Measurements from ENCODE around the gene KNL1. TPM values are rescaled to one million over a fixed set of nuclear protein-coding genes. Genes with fewer than 3 reads are reported as not detected.

KNL1 gene, protein sequence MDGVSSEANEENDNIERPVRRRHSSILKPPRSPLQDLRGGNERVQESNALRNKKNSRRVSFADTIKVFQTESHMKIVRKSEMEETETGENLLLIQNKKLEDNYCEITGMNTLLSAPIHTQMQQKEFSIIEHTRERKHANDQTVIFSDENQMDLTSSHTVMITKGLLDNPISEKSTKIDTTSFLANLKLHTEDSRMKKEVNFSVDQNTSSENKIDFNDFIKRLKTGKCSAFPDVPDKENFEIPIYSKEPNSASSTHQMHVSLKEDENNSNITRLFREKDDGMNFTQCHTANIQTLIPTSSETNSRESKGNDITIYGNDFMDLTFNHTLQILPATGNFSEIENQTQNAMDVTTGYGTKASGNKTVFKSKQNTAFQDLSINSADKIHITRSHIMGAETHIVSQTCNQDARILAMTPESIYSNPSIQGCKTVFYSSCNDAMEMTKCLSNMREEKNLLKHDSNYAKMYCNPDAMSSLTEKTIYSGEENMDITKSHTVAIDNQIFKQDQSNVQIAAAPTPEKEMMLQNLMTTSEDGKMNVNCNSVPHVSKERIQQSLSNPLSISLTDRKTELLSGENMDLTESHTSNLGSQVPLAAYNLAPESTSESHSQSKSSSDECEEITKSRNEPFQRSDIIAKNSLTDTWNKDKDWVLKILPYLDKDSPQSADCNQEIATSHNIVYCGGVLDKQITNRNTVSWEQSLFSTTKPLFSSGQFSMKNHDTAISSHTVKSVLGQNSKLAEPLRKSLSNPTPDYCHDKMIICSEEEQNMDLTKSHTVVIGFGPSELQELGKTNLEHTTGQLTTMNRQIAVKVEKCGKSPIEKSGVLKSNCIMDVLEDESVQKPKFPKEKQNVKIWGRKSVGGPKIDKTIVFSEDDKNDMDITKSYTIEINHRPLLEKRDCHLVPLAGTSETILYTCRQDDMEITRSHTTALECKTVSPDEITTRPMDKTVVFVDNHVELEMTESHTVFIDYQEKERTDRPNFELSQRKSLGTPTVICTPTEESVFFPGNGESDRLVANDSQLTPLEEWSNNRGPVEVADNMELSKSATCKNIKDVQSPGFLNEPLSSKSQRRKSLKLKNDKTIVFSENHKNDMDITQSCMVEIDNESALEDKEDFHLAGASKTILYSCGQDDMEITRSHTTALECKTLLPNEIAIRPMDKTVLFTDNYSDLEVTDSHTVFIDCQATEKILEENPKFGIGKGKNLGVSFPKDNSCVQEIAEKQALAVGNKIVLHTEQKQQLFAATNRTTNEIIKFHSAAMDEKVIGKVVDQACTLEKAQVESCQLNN (N-terminal part only)
- total RNA-seq, result 1 to 10 TPM in 1 of 2 donors, under 1 TPM in 1; 0.77 to 4.6 TPM
- total RNA-seq, result 4.8 to 10.2 reads per million in 2 donors

DNA sequence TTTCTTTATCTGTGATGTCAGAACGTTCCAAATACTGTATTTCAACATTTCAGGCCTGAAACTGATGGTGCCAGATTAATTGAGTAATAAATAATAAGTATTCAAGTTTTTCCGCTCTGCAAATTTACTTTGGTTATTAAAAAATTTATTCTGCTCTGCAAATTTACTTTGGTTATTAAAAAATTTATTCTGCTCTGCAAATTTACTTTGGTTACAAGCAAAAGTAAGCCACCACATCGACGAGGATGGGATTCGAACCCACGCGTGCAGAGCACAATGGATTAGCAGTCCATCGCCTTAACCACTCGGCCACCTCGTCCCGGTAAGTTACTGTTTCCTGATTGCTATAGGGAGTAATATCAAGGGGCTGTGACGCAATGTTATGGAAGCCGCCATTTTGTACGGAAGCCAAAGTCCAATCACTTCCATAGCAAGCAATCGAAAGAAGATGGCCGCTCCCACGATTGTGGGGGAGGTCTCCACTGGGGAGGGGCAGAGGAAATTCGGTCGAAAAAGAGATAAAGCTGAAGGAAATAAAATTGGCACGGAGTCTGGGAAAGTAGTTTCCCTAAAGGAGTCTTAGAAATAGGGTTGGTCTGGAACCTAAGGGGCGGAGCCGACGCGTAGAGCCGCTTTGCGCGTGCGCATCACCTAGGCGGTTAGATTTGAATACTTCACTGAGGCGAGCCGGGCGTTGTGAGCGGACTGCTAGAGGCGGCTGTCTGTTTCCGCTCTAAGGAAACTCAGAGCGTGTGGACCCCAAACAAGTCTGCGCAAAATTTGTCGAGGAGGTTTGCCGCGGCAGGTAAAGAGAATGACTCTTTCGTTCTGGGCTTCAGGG is at the start of gene KNL1:
Gene KNL1, plus strand, starts transcription at position 662 of the 841 bp plus-strand sequence. CDS start 8,683 bp downstream, outside the sequence.
- ATAC-seq, result peak; percentile 82
- Mint-ChIP-seq H3K4me3 (peak within 1 kb of the TSS; percentile 97), H3K27ac (peak within 1 kb of the TSS; percentile 99), H3K4me1 (peaks cover 25% of the 10 kb centered on the region), H3K27me3 (peaks cover 6% of the 10 kb centered on the region), H3K36me3 (ENCODE audit: low read depth) (peaks cover 3% of the 10 kb centered on the region)
- DNase-seq, result peak; percentile 77 to 80 (median 77)
- H3K9me3 ChIP-seq (ENCODE audit: control insufficient read depth, low read length, poor library complexity, severe bottlenecking), result no peaks in the 10 kb centered on the region

DNA sequence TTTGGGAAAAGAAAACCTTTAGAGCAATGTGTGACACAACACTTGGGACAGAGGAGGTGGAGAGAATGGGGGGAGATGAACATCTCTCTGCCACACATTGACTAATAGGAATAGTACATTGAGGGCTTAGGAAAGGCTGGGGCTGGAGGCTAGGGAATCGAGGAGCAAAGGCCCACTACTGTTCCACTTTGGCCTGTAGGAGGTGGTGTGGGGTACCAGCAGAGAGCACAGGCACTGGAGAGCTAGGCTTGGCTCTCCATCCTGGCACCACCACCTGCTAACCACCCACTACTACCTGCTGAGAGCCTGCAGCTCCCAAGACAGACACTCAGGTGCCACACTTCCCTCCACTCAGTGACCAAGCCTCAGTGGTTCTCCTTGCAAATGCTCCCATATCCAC is 48.6 kb upstream of the KNL1 start:
- ATAC-seq (no peak), DNase-seq (no peak)
- Mint-ChIP-seq H3K27ac (peak overlapping the region; percentile 49), H3K36me3 (ENCODE audit: low read depth) (peaks cover 12% of the 10 kb centered on the region), H3K27me3 (no peaks in the 10 kb centered on the region), H3K4me3 (no peak overlapping the region), H3K4me1 (peaks cover 10% of the 10 kb centered on the region)
- no peaks in the 10 kb centered on the region for H3K9me3 ChIP-seq (ENCODE audit: control insufficient read depth, low read length, poor library complexity, severe bottlenecking)

DNA sequence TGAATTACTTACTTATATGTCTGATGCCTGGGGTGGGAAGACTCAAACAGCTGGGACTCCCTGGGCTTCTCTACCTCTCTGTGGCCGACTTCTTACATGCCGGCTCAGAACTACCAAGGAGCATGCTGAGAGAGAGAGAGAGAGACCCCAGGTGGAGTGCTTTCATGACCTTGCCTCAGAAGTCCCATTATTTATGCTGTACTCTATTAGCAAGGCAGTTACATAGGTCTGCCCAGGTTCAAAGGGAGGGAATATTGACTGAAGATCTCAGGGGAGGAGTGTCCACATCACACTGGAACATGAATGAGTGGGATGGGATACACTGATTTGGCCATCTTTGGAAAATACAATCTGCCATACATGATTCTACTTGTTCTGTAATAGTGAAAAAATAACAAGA is 45.4 kb upstream of the KNL1 start:
- Mint-ChIP-seq H3K27me3 (no peaks in the 10 kb centered on the region), H3K36me3 (ENCODE audit: low read depth) (peaks cover 12% of the 10 kb centered on the region), H3K4me1 (peaks cover 12% of the 10 kb centered on the region), H3K4me3 (no peak overlapping the region), H3K27ac (no peak overlapping the region)
- DNase-seq, result no peak
- no peaks in the 10 kb centered on the region for H3K9me3 ChIP-seq (ENCODE audit: control insufficient read depth, low read length, poor library complexity, severe bottlenecking)
- ATAC-seq, result no peak

DNA sequence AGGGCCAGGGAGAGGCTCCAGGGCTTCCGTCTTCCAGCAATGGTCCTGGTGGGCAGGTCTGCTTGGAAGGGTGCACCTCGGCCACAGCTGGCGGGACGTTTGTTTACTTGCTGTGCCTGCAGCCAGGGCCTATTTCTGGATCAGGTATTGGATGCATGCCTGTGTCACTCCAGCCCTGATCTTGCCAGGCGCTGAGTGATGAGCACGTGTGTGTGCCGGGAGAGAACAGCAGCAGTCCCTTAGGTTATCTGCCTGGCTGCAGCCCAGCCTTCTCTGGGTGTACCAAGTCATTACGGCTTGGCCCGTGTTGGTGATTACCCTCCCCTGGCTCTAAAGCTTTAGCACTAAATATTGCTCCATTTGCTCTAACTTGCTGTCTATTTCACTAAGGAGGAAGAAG is 44.2 kb upstream of the KNL1 start:
- H3K9me3 ChIP-seq (ENCODE audit: control insufficient read depth, low read length, poor library complexity, severe bottlenecking), result no peaks in the 10 kb centered on the region
- H3K4me3 Mint-ChIP-seq, result no peak overlapping the region
- H3K36me3 Mint-ChIP-seq (ENCODE audit: low read depth), result peaks cover 12% of the 10 kb centered on the region
- no peak for ATAC-seq
- H3K4me1 Mint-ChIP-seq, result peaks cover 12% of the 10 kb centered on the region
- no peaks in the 10 kb centered on the region for H3K27me3 Mint-ChIP-seq
- H3K27ac Mint-ChIP-seq, result peak overlapping the region; percentile 11
- DNase-seq, result no peak

DNA sequence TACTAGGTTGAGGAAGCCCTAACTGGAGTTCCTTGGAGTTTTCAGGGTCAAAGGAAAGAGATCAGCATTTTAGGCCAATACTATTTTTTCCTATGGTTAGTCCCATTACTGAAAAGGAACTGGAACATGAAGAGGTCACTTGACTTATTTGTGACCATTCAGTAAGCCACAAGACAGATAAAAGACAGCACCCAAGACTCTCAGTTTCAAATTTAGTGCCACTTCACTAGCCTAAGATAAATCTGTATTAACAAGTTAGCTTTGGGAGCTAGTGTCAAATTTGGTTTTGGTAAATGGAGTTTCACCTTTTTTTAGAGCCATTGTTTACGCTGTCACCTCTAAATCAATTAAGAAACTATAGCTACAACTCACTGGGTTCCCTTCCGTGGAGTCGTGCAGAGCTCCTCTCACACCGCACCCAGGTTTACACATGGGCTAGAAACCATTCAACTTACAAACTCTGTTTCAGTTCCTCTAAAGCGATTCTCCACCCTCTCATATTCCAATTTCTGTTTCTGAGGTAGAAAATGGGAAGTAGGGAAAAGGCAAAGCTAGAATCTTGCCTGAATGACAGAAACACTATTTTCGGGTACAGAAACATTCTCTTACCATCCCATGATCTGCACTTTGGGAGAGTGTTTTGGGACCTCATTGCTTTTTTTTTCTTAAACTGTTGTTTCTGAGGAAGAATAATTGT is 43.6 kb upstream of the KNL1 start:
- no peak for ATAC-seq
- Mint-ChIP-seq H3K27me3 (no peaks in the 10 kb centered on the region), H3K4me1 (peaks cover 12% of the 10 kb centered on the region), H3K36me3 (ENCODE audit: low read depth) (peaks cover 9% of the 10 kb centered on the region), H3K4me3 (no peak overlapping the region), H3K27ac (no peak overlapping the region)
- no peaks in the 10 kb centered on the region for H3K9me3 ChIP-seq (ENCODE audit: control insufficient read depth, low read length, poor library complexity, severe bottlenecking)
- no peak for DNase-seq

DNA sequence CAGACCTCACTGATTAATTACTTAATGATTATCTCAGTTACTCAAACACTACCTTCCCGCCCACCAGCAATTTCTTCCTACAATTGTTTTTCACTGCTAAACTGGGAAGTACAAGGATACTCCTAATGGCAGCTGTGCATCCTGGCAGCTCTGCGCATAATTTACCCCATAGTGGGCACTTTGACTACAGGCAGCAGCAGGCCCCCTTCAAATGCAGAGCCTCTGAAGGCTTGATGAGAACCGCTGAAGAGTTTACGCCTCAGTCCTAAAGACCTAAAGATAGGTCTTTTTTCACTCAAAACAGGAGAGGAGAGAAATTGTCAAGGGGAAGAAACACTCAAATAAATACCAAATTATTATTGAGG is 39.9 kb upstream of the KNL1 start:
- DNase-seq (no peak), ATAC-seq (no peak)
- H3K36me3 Mint-ChIP-seq (ENCODE audit: low read depth), result peaks cover 5% of the 10 kb centered on the region
- no peaks in the 10 kb centered on the region for H3K9me3 ChIP-seq (ENCODE audit: control insufficient read depth, low read length, poor library complexity, severe bottlenecking)
- H3K4me1 Mint-ChIP-seq, result peaks cover 7% of the 10 kb centered on the region
- H3K27ac Mint-ChIP-seq, result no peak overlapping the region
- H3K4me3 Mint-ChIP-seq, result no peak overlapping the region
- H3K27me3 Mint-ChIP-seq, result no peaks in the 10 kb centered on the region

DNA sequence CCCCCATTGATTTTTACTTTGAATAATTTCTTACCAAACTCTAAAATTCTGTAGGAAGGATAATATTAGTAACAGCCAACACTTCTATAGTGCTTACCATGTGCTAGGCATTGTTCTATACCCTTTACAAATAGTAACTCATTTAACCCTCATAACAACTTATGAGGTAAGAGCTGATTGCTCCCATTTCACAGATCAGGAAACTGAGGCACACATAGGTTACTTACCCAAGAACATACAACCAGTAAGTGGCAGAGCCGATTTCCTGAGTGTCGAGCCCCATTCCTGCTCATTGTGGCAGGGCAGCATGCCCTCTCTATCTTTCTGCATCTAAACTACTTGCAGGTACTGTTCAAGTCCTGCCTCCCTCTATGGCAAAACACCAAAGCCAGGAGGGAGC is 38.2 kb upstream of the KNL1 start:
- peaks cover 19% of the 10 kb centered on the region for H3K4me1 Mint-ChIP-seq
- H3K9me3 ChIP-seq (ENCODE audit: control insufficient read depth, low read length, poor library complexity, severe bottlenecking), result no peaks in the 10 kb centered on the region
- ATAC-seq (no peak), DNase-seq (no peak)
- no peak overlapping the region for H3K27ac Mint-ChIP-seq
- H3K36me3 Mint-ChIP-seq (ENCODE audit: low read depth), result peaks cover 2% of the 10 kb centered on the region
- no peaks in the 10 kb centered on the region for H3K27me3 Mint-ChIP-seq
- H3K4me3 Mint-ChIP-seq, result no peak overlapping the region

DNA sequence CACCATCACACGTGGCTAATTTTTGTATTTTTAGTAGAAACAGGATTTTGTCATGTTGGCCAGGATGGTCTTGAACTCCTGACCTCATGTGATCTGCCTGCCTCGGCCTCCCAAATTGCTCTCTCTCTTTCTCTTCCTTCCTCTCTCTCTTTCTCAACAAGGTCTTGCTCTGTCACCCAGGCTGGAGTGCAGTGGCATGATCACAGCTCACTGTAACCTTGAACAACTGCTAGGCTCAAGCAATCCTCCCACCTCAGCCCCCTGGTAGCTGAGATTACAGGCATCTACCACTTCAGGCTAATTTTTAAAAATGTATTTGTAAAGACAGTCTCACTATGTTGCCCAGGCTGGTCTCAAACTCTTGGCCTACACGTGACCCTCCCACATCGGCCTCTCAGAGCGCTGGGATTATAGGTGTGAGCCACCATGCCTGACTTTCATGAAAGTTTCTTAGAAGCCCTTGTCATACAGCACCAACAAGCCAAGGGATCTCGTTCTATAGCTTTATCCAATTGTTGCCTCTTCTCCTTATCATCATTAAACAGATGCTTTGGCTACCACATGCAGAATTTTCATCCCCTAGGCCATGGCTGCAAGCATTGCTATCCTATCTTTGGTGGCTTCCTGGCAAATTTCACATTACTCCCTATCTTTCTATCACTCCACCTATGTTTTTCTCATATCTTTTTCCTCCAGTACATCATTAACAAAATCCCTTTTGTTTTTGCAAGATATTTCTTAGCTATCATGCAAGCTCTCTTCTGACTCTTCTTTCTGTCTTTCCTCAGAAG is 34.9 kb upstream of the KNL1 start:
- Mint-ChIP-seq H3K4me3 (peak overlapping the region; percentile 36), H3K27ac (peak overlapping the region; percentile 54), H3K27me3 (no peaks in the 10 kb centered on the region), H3K4me1 (peaks cover 27% of the 10 kb centered on the region), H3K36me3 (ENCODE audit: low read depth) (peaks cover 2% of the 10 kb centered on the region)
- no peak for ATAC-seq
- H3K9me3 ChIP-seq (ENCODE audit: control insufficient read depth, low read length, poor library complexity, severe bottlenecking), result no peaks in the 10 kb centered on the region
- no peak for DNase-seq

DNA sequence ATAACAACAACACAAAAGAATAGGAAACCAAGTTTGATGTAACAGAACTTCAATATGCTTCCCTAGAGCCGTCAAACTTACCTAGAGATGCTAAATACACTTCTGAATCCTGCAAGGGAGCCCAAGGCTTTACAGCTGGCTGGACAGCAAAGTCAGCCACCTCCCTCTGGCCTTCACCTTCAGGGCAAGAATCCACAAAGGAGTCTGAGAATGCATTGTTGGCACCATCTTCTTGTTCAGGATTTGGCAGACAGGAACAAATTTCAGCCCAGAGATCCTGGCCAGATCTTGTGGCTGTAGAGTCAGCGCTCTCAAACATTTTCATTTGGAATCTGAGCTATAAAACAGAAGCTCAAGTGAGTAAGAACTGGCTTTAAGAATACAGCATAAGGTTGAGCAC is 31.4 kb upstream of the KNL1 start:
- Mint-ChIP-seq H3K36me3 (ENCODE audit: low read depth) (no peaks in the 10 kb centered on the region), H3K27ac (no peak overlapping the region)

DNA sequence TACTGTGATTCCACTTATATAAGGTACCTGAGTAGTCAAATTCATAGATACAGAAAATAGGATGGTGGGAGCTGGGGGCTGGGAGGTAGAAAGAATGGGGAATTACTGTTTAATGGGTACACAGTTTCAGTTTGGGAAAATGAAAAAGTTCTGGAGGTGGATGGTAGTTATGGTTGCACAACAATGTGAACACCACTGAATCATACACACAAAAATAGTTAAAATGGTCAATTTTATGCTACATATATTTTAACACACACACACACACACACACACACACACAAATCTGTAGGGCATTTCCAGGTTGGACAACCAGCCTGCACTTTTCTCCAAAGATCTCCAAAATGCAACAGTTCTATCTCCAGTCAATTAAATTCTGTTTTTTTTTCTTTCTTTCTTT is 30.6 kb upstream of the KNL1 start:
- DNase-seq (no peak), ATAC-seq (no peak)
- H3K9me3 ChIP-seq (ENCODE audit: control insufficient read depth, low read length, poor library complexity, severe bottlenecking), result no peaks in the 10 kb centered on the region
- Mint-ChIP-seq H3K27me3 (no peaks in the 10 kb centered on the region), H3K27ac (no peak overlapping the region), H3K4me1 (peaks cover 43% of the 10 kb centered on the region), H3K36me3 (ENCODE audit: low read depth) (no peaks in the 10 kb centered on the region), H3K4me3 (no peak overlapping the region)

More for the DNA sequence above, 31.4 kb upstream of the KNL1 start:
- Mint-ChIP-seq H3K4me1 (peaks cover 43% of the 10 kb centered on the region), H3K4me3 (no peak overlapping the region), H3K27me3 (no peaks in the 10 kb centered on the region)
- no peak for ATAC-seq
- no peaks in the 10 kb centered on the region for H3K9me3 ChIP-seq (ENCODE audit: control insufficient read depth, low read length, poor library complexity, severe bottlenecking)
- DNase-seq, result no peak

DNA sequence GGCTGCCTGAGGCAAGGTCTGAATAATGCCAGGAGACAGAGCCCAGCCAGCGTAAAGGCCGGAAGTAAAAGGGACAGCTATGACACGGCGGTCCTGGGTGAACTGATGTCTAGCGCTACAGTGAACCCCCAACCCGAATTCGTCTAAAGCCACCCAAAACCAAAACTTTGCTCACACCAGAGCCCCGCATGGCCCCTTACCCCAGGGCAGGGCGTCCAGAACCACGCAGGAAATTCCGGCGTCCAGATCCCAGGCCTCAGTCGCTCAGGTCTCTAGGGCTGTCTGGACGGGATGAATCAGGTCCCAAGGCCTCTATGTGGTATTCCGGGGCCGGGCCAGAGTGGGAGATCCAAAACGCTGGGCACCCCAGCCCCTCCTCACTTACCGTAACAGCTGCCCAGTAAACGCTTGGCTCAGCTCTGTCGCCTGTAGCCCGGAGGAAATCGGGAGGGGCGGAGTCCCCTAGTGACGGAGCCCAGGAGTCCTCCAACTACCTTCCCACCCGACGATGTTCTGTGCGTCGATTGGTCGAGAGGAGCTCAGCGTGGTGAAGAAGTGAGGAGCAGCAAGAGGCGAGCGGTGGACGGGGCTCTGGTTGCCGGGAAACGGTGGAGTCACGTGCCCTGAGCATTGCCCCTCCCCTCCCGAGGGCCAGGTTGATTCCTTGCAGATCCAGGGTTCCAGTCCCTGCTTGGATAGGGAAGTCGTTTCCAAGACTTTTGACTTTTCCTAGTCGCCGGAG is 29.3 kb upstream of the KNL1 start, which contains the start of gene CCDC32:
Gene CCDC32, minus strand, starts transcription at position 452 of the 742 bp plus-strand sequence. CDS start 2,027 bp downstream, outside the sequence.
- peak within 1 kb of the TSS; percentile 90 for H3K27ac Mint-ChIP-seq
- H3K9me3 ChIP-seq (ENCODE audit: control insufficient read depth, low read length, poor library complexity, severe bottlenecking), result no peaks in the 10 kb centered on the region
- H3K27me3 Mint-ChIP-seq, result no peaks in the 10 kb centered on the region
- DNase-seq, result peak; percentile 85 to 91 (median 90)
- no peaks in the 10 kb centered on the region for H3K36me3 Mint-ChIP-seq (ENCODE audit: low read depth)
- peaks cover 39% of the 10 kb centered on the region for H3K4me1 Mint-ChIP-seq
- peak within 1 kb of the TSS; percentile 92 for H3K4me3 Mint-ChIP-seq
- ATAC-seq, result peak; percentile 96
